Neural cell (in vitro differentiated cells): ENCODE measurements around the gene NUP210L. TPM values are rescaled to one million over a fixed set of nuclear protein-coding genes. Genes with fewer than 3 reads are reported as not detected.
"Not testable (repeated sequence)": the region's sequence is repeated elsewhere in the genome, so short reads cannot be mapped to it uniquely, and the experiment has no call there.

Experiments
- H2AFZ ChIP-seq: fragments of 200-600, 300-800 bp; sonication (generic), shearing (Covaris generic); 2 replicates; pipeline ENCODE4 v1.6.0; 2014; ENCODE audit warnings: low read depth, mild to moderate bottlenecking, antibody characterized with exemption, low read length, moderate library complexity
- H3F3A ChIP-seq: fragments of 200-600 bp; shearing (Covaris generic); 2 replicates; pipeline ENCODE4 v1.6.1; 2016; ENCODE audit warnings: mild to moderate bottlenecking, moderate library complexity, mixed read lengths, antibody characterized with exemption, low read length; ENCODE audit not compliant: insufficient read depth, poor library complexity, severe bottlenecking
- H3K27ac ChIP-seq: fragments of 200-600, 300-800 bp; sonication (generic), shearing (Covaris generic); 2 replicates; pipeline ENCODE4 v1.5.1; 2014; ENCODE audit warnings: mild to moderate bottlenecking, low read length, moderate library complexity
- H3K27me3 ChIP-seq: fragments of 300-800, 200-600 bp; sonication (generic), shearing (Covaris generic); 2 replicates; pipeline ENCODE4 v1.6.0; 2014; ENCODE audit warnings: mild to moderate bottlenecking, low read depth, low read length, moderate library complexity; ENCODE audit not compliant: insufficient read depth
- H3K36me3 ChIP-seq: fragments of 300-800, 200-600 bp; sonication (generic), shearing (Covaris generic); 2 replicates; pipeline ENCODE4 v1.5.1; 2014; ENCODE audit warnings: mild to moderate bottlenecking, antibody characterized with exemption, low read length, moderate library complexity; ENCODE audit not compliant: insufficient read depth
- H3K4me2 ChIP-seq: fragments of 300-800, 200-600 bp; sonication (generic), shearing (Covaris generic); 2 replicates; pipeline ENCODE4 v1.6.0; 2014; ENCODE audit warnings: mild to moderate bottlenecking, low read length
- H3K4me3 ChIP-seq: fragments of 300-800, 200-600 bp; sonication (generic), shearing (Covaris generic); 2 replicates; pipeline ENCODE4 v1.5.1; 2014; ENCODE audit warnings: mild to moderate bottlenecking, low read length, moderate library complexity
- H3K79me2 ChIP-seq: fragments of 200-600 bp; shearing (Covaris generic); replicated peaks from 2 replicates; pipeline ENCODE4 v1.6.0; 2014; ENCODE audit warnings: mild to moderate bottlenecking, low read length, moderate library complexity; ENCODE audit not compliant: insufficient read depth
- H3K9ac ChIP-seq: fragments of 300-800, 200-600 bp; sonication (generic), shearing (Covaris generic); 2 replicates; pipeline ENCODE4 v1.6.1; 2016; ENCODE audit warnings: mild to moderate bottlenecking, low read length, mixed read lengths
- H3K9me2 ChIP-seq: fragments of 200-600 bp; shearing (Covaris generic); 2 replicates; pipeline ENCODE4 v1.6.1; 2016; ENCODE audit warnings: mild to moderate bottlenecking, low read length, mixed read lengths; ENCODE audit not compliant: insufficient read depth
- H3K9me3 ChIP-seq: fragments of 200-600, 300-800 bp; sonication (generic), shearing (Covaris generic); 2 replicates; pipeline ENCODE4 v1.6.1; 2016; ENCODE audit warnings: mild to moderate bottlenecking, mixed run types, low read length, moderate library complexity, mixed read lengths
- H4K20me1 ChIP-seq: fragments of 200-600 bp; shearing (Covaris generic); 2 replicates; pipeline ENCODE4 v1.6.1; 2016; ENCODE audit warnings: mild to moderate bottlenecking, mixed run types; ENCODE audit not compliant: insufficient read depth
- CTCF ChIP-seq: fragments of 450-650 bp; IDR thresholded peaks from 2 replicates; pipeline ENCODE4 v1.5.1; 2014; ENCODE audit warnings: antibody characterized with exemption, mild to moderate bottlenecking, moderate library complexity; ENCODE audit not compliant: poor library complexity, severe bottlenecking
- EP300 ChIP-seq: fragments of 450-650 bp; conservative IDR thresholded peaks from 2 replicates; pipeline ENCODE4 v1.6.1; 2014; ENCODE audit warnings: antibody characterized with exemption, mild to moderate bottlenecking, moderate library complexity; ENCODE audit not compliant: poor library complexity, severe bottlenecking
- EZH2 ChIP-seq: fragments of 200-600, 300-800 bp; shearing (Covaris generic), sonication (generic); IDR thresholded peaks from 2 replicates; pipeline ENCODE4 v1.6.1; 2014; ENCODE audit warnings: antibody characterized with exemption, low read length, borderline replicate concordance, mild to moderate bottlenecking; ENCODE audit not compliant: insufficient read depth, poor library complexity, severe bottlenecking
- MXI1 ChIP-seq: fragments of 450-650 bp; conservative IDR thresholded peaks from 2 replicates; pipeline ENCODE4 v1.6.1; 2014; ENCODE audit warnings: antibody characterized with exemption, mild to moderate bottlenecking; ENCODE audit not compliant: poor library complexity, severe bottlenecking
- POLR2AphosphoS5 ChIP-seq: IDR thresholded peaks from 2 replicates; pipeline ENCODE4 v1.6.1; 2012
- RAD21 ChIP-seq: fragments of 450-650 bp; conservative IDR thresholded peaks from 2 replicates; pipeline ENCODE4 v1.6.1; 2014; ENCODE audit warnings: antibody characterized with exemption, mild to moderate bottlenecking, moderate library complexity
- REST ChIP-seq: IDR thresholded peaks from 2 replicates; pipeline ENCODE4 v1.6.1; 2012; ENCODE audit warnings: borderline replicate concordance
- SMC3 ChIP-seq: fragments of 450-650 bp; conservative IDR thresholded peaks from 2 replicates; pipeline ENCODE4 v1.6.1; 2014; ENCODE audit warnings: antibody characterized with exemption, mild to moderate bottlenecking, moderate library complexity; ENCODE audit not compliant: poor library complexity
- TAF1 ChIP-seq: IDR thresholded peaks from 2 replicates; pipeline ENCODE4 v1.6.1; 2012; ENCODE audit warnings: low read depth
- polyA plus RNA-seq: library from polyadenylated mRNA; depleted of rRNA; stranded (reverse); fragments of >200 nt; gene quantifications from 2 replicates; pipeline ENCODE4 v1.2.3, GENCODE V29; 2014

Gene NUP210L
- polyA plus RNA-seq, 1 donor from 2014 or later: 0.09 TPM

GRCh38 chr1:153985341-153985912 lies 169.4 kb downstream of the NUP210L start:
- Histone ChIP-seq H3K4me2 (no peak overlapping the region), H3K9ac (no peak overlapping the region), H3K79me2 (no peaks in the 10 kb centered on the region), H3K4me3 (no peak overlapping the region), H3K36me3 (no peaks in the 10 kb centered on the region), H3K27ac (no peak overlapping the region), H2AFZ (no peak overlapping the region), H3K9me3 (no peaks in the 10 kb centered on the region), H3K27me3 (no peaks in the 10 kb centered on the region), H3F3A (no peaks in the 10 kb centered on the region), H3K9me2 (no peaks in the 10 kb centered on the region), H4K20me1 (no peaks in the 10 kb centered on the region)
- TF ChIP-seq POLR2AphosphoS5 (no peak), EP300 (no peak)

- Histone ChIP-seq H4K20me1 (no peaks in the 10 kb centered on the region), H2AFZ (no peak overlapping the region), H3K27me3 (no peaks in the 10 kb centered on the region), H3K9me3 (no peaks in the 10 kb centered on the region), H3K79me2 (no peaks in the 10 kb centered on the region), H3K4me3 (no peak overlapping the region), H3K9ac (no peak overlapping the region), H3K4me2 (no peak overlapping the region), H3K27ac (no peak overlapping the region), H3K9me2 (no peaks in the 10 kb centered on the region), H3K36me3 (no peaks in the 10 kb centered on the region), H3F3A (no peaks in the 10 kb centered on the region)
- TF ChIP-seq CTCF: no peak
- TF ChIP-seq SMC3: no peak
- no peak for TF ChIP-seq EZH2
- TF ChIP-seq RAD21: no peak
- no peak for TF ChIP-seq MXI1
- no peak for TF ChIP-seq REST
- TF ChIP-seq TAF1: no peak
These were observed 170.6 kb downstream of the NUP210L start for GRCh38 chr1:153984123-153984894.

GRCh38 chr1:153981735-153982134 lies 173.1 kb downstream of the NUP210L start:
- H3K9me2 ChIP-seq, H3K36me3 ChIP-seq, H3F3A ChIP-seq, H3K9ac ChIP-seq, H3K4me3 ChIP-seq, H3K79me2 ChIP-seq, H3K27me3 ChIP-seq, H3K4me2 ChIP-seq, H3K9me3 ChIP-seq, H2AFZ ChIP-seq, H4K20me1 ChIP-seq, H3K27ac ChIP-seq: not testable (repeated sequence)

GRCh38 chr1:153979091-153979490 lies 175.8 kb downstream of the NUP210L start:
- peak overlapping the region; percentile 100 for H3K4me3 ChIP-seq
- not testable (repeated sequence) for H3F3A ChIP-seq, H3K27me3 ChIP-seq, H3K36me3 ChIP-seq, H3K4me2 ChIP-seq, H3K9ac ChIP-seq, H4K20me1 ChIP-seq, H2AFZ ChIP-seq, H3K27ac ChIP-seq, H3K9me3 ChIP-seq, H3K9me2 ChIP-seq
- peaks cover 11% of the 10 kb centered on the region for H3K79me2 ChIP-seq
